HEK293T (cell line): ENCODE results near the gene RAB6A.

ENCODE experiments used
- CTCF ChIA-PET: fragments of 350-600 bp; formaldehyde crosslinking; extraction: SDS; loops from one replicate; lab custom pipeline; 2021; ENCODE audit warnings: antibody characterized with exemption, inconsistent platforms; lab: Yijun Ruan, JAX
- POLR2A ChIA-PET: fragments of 350-600 bp; formaldehyde crosslinking; extraction: SDS; loops from one replicate; lab custom pipeline; 2020; ENCODE audit warnings: antibody characterized with exemption, inconsistent platforms; lab: Yijun Ruan, JAX
- DNase-seq: peaks from one replicate; pipeline ENCODE4 v3.0.0; 2012; ENCODE audit warnings: mixed read lengths; ENCODE audit errors: extremely low spot score
- ARNT ChIP-seq: fragments of 450-650 bp; IDR thresholded peaks from 2 replicates; pipeline ENCODE4 v1.6.1; 2017; ENCODE audit warnings: mild to moderate bottlenecking
- BHLHE40 ChIP-seq: fragments of 450-650 bp; IDR thresholded peaks from 2 replicates; pipeline ENCODE4 v1.6.1; 2016; ENCODE audit warnings: mild to moderate bottlenecking, moderate library complexity, borderline replicate concordance
- CTBP1 ChIP-seq: fragments of 450-650 bp; IDR thresholded peaks from 2 replicates; pipeline ENCODE4 v1.6.1; 2016; ENCODE audit warnings: borderline replicate concordance
- ELF4 ChIP-seq: fragments of 450-650 bp; IDR thresholded peaks from 2 replicates; pipeline ENCODE4 v1.6.1; 2017; ENCODE audit warnings: antibody characterized with exemption
- FOXA1 ChIP-seq: fragments of 450-650 bp; IDR thresholded peaks from 2 replicates; pipeline ENCODE4 v1.6.1; 2016; ENCODE audit warnings: mild to moderate bottlenecking
- FOXK2 ChIP-seq: fragments of 450-650 bp; IDR thresholded peaks from 2 replicates; pipeline ENCODE4 v1.6.1; 2016; ENCODE audit warnings: mild to moderate bottlenecking
- FOXM1 ChIP-seq: fragments of 450-650 bp; IDR thresholded peaks from 2 replicates; pipeline ENCODE4 v1.6.1; 2017; ENCODE audit warnings: mild to moderate bottlenecking, borderline replicate concordance
- HDGF ChIP-seq: fragments of 450-650 bp; IDR thresholded peaks from 2 replicates; pipeline ENCODE4 v1.6.1; 2017; ENCODE audit warnings: antibody characterized with exemption, borderline replicate concordance
- L3MBTL2 ChIP-seq: fragments of 450-650 bp; conservative IDR thresholded peaks from 2 replicates; pipeline ENCODE4 v1.6.1; 2016; ENCODE audit warnings: mild to moderate bottlenecking
- LEF1 ChIP-seq: fragments of 450-650 bp; IDR thresholded peaks from 2 replicates; pipeline ENCODE4 v1.6.1; 2017; ENCODE audit warnings: mild to moderate bottlenecking, borderline replicate concordance
- NFRKB ChIP-seq: fragments of 450-650 bp; IDR thresholded peaks from 2 replicates; pipeline ENCODE4 v1.6.1; 2016; ENCODE audit warnings: mild to moderate bottlenecking, moderate library complexity
- PKNOX1 ChIP-seq: fragments of 450-650 bp; IDR thresholded peaks from 2 replicates; pipeline ENCODE4 v1.6.1; 2016
- SP1 ChIP-seq: fragments of 450-650 bp; IDR thresholded peaks from 2 replicates; pipeline ENCODE4 v1.6.1; 2017
- SUZ12 ChIP-seq: fragments of 450-650 bp; IDR thresholded peaks from 2 replicates; pipeline ENCODE4 v1.6.1; 2016; ENCODE audit warnings: mild to moderate bottlenecking
- TARDBP ChIP-seq: fragments of 450-650 bp; IDR thresholded peaks from 2 replicates; pipeline ENCODE4 v1.6.1; 2016
- ZNF384 ChIP-seq: fragments of 450-650 bp; IDR thresholded peaks from 2 replicates; pipeline ENCODE4 v1.6.1; 2016

Gene RAB6A

DNA sequence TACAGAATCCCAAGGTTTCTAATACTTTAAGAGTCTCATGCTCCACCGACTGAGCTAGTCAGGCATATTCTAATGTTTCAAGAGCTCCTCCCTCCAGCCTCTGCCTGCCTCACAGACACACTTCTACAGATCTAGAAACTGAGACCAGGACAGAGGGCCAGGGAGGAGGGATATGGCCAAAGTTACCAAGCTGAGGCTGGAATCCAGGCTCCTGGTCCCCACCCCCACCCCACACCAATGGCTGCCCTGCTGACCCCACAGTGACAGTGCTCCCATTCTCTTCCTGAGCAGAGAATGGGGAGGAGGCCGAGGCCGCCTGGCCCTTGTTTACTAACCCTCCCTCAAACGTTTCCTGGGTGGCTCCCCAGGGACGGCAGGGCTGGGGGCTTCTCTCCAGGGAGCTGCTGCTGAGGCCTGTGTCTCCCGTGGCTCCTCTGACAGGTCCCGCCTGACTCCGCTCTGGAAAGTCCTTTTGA lies 112.3 kb downstream of the RAB6A start:
- no peak for DNase-seq
- POLR2A ChIA-PET: no interaction called here
- no peak for TF ChIP-seq FOXK2
- TF ChIP-seq ARNT: no peak
- TF ChIP-seq FOXA1: no peak
- TF ChIP-seq ZNF384: no peak
- TF ChIP-seq HDGF: no peak
- no peak for TF ChIP-seq BHLHE40
- no peak for TF ChIP-seq NFRKB
- no peak for TF ChIP-seq CTBP1
- TF ChIP-seq SUZ12: no peak
- TF ChIP-seq SP1: no peak
- TF ChIP-seq TARDBP: no peak
- TF ChIP-seq L3MBTL2: no peak
- TF ChIP-seq FOXM1: no peak
- CTCF ChIA-PET: interaction anchor here (2.5 to 3.0 kb wide), 2 partner anchors 12 to 23 kb away, joined by 9 to 14 read pairs; no protein-coding TSS in a partner anchor

DNA sequence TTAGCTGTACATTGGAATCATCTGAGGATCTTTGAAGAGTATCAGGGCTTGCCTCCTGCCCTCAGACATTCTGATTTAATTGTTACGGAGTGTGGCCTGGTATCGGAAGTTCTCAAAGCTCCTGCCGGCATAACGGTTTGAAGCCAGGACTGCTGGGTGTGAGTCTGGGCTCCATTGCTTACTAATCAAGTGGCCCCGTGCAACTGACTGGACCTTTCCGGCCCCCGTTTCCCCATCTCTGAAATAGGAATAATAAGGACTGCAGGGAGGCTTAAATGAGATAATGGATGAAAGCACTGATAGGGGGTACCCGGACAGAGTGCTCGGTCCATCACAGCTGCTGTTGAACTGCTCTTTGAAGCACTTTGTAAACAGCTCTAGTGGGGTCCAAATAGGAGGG lies 112.8 kb downstream of the RAB6A start:
- ChIA-PET CTCF (interaction anchor here (2.5 to 3.0 kb wide), 2 partner anchors 13 to 23 kb away, joined by 9 to 14 read pairs; no protein-coding TSS in a partner anchor), POLR2A (no interaction called here)
- no peak for DNase-seq
- TF ChIP-seq FOXM1 (no peak), SP1 (no peak), ZNF384 (no peak), LEF1 (no peak), FOXK2 (no peak), FOXA1 (no peak), CTBP1 (no peak), PKNOX1 (no peak), L3MBTL2 (no peak), BHLHE40 (no peak), SUZ12 (no peak), ELF4 (no peak)

DNA sequence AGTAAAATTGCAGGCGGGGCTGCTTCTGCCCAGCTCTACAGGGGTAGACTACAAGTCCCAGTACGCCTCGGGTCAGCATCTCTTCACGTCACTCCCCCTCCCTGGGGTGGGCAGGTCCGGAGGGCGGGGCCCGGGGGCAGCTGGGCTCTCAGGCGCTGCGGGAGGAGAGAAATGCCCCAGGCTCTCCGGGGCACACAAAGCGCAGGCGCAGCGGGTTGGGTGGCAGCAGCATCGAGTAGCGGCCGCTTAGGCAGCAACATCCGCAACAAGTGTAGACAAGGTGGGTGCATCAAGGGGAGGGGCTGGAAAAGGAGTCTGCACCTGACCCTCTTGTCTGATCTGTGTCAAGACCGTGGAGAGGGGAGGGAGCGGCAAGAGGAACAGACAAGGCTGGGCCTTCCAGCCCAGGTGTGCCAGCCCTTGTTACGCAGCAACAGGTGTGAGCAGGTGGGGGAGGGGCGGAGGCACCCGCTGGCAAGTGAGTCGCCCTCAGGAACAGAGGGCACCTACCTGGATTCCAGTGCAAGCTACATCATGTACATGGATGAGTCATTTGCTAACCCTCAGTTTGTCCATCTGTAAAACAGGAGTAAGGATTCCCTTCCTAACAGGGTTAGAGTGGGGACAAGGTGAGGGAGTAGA lies 113.3 kb downstream of the RAB6A start:
- TF ChIP-seq FOXK2 (no peak), FOXA1 (no peak), BHLHE40 (no peak), ZNF384 (no peak), ARNT (no peak), SP1 (no peak), ELF4 (no peak), CTBP1 (no peak), SUZ12 (no peak), LEF1 (no peak), FOXM1 (no peak), L3MBTL2 (no peak), PKNOX1 (no peak), NFRKB (no peak), TARDBP (no peak), HDGF (no peak)
- ChIA-PET POLR2A (interaction anchor here (1.0 kb wide), 1 partner anchor 49 kb away, joined by 3 read pairs; the partner anchor contains the start of gene FAM168A), CTCF (interaction anchor here (2.5 to 3.0 kb wide), 2 partner anchors 13 to 22 kb away, joined by 9 to 14 read pairs; no protein-coding TSS in a partner anchor)
- DNase-seq: peak; percentile 95

- TF ChIP-seq TARDBP: no peak
- TF ChIP-seq FOXK2: no peak
- no peak for TF ChIP-seq ZNF384
- no peak for TF ChIP-seq ELF4
- no peak for TF ChIP-seq BHLHE40
- CTCF ChIA-PET: interaction anchor here (0.7 to 3.0 kb wide), 3 partner anchors 15 to 21 kb away, joined by 4 to 14 read pairs (median 9); no protein-coding TSS in a partner anchor
- DNase-seq: no peak
- POLR2A ChIA-PET: no interaction called here
These were observed 114.8 kb downstream of the RAB6A start, which contains the start of gene PLEKHB1 for GRCh38 chr11:73645972-73646631. TSS of gene PLEKHB1 (plus strand) at chr11:73646581. CDS start at chr11:73646609, 28 bp downstream.

DNA sequence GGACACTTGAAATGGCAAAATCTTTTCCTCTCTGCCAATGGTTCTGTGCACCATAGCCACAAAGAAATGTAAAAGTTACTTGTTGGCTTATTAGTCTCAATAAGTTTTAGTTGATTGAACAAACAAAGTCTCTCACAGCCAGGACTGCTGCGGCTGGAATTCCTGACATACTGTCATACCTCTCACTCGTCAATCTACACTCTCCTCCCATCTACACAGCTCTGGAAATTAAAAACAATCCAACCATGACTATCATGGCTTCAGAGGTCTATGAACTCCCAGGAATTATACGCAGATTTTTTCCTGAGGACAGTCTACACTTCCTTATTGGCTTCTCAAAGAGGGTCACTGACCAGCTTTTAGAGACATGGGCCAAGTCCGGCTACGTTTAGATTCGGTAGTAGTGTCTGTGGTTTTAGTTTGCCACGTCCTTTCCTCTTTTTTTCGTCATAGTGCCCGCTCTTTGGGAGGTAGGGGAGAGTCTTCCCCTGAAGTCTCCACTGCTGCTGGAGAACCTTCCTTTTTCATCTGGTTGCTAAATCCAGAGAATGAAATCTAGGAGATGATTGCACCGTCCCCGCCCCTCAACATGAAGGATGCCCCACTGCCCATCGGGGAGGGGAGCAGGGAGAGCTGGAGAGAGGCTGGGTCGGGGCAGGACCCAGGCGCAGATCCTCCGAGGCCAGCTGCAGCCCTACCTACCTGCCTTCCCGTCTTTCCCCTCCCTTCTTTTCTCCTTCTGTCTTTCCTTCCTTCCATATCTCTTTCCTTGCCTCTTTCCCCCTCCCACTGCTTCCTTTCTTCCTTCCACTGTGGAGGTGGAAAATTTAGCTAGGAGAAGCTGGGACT lies 115.5 kb downstream of the RAB6A start:
- ChIA-PET POLR2A (no interaction called here), CTCF (interaction anchor here (0.7 kb wide), 1 partner anchor 20 kb away, joined by 4 read pairs; no protein-coding TSS in a partner anchor)
- TF ChIP-seq FOXK2 (no peak), LEF1 (no peak), NFRKB (no peak), L3MBTL2 (no peak), SP1 (no peak), TARDBP (no peak), ARNT (no peak), ELF4 (no peak)
- DNase-seq: no peak
